AG10803 (cell line): Measurements from ENCODE around the gene SCN2A.

Experiments
- DNase-seq: peaks from one replicate; pipeline ENCODE4 v3.0.0; 2010; ENCODE audit warnings: low read depth
- H3K4me3 ChIP-seq: 2 replicates; pipeline ENCODE4 v1.5.1; 2011; ENCODE audit warnings: mild to moderate bottlenecking, low read length, control low read depth
- CTCF ChIP-seq: conservative IDR thresholded peaks from 2 replicates; pipeline ENCODE4 v1.5.1; 2011; ENCODE audit warnings: mild to moderate bottlenecking, low read length, control low read depth, inconsistent platforms

The SCN2A gene

GRCh38 chr2:165227571-165227970 lies 11.6 kb upstream of the SCN2A start:
- DNase-seq = no peak
- H3K4me3 ChIP-seq = no peak overlapping the region
- no peak for TF ChIP-seq CTCF

- no peak for TF ChIP-seq CTCF
- no peak overlapping the region for H3K4me3 ChIP-seq
- DNase-seq = no peak
Observed at GRCh38 chr2:165237056-165237455, 2.2 kb upstream of the SCN2A start.

GRCh38 chr2:165238295-165238694 lies 919 bp upstream of the SCN2A start:
- H3K4me3 ChIP-seq = no peak overlapping the region
- no peak for TF ChIP-seq CTCF

GRCh38 chr2:165239856-165240515 lies 772 bp downstream of the SCN2A start:
- no peak for TF ChIP-seq CTCF
- no peak overlapping the region for H3K4me3 ChIP-seq
- no peak for DNase-seq

More at GRCh38 chr2:165238295-165238694, 919 bp upstream of the SCN2A start:
- DNase-seq = peak; percentile 24

GRCh38 chr2:165240916-165241315 lies 1.7 kb downstream of the SCN2A start:
- DNase-seq = no peak
- H3K4me3 ChIP-seq = no peak overlapping the region
- no peak for TF ChIP-seq CTCF

GRCh38 chr2:165245081-165245793 lies 6.0 kb downstream of the SCN2A start:
- no peak for DNase-seq
- no peak overlapping the region for H3K4me3 ChIP-seq
- TF ChIP-seq CTCF = no peak

GRCh38 chr2:165248238-165248637 lies 9.0 kb downstream of the SCN2A start:
- H3K4me3 ChIP-seq = no peak overlapping the region
- no peak for DNase-seq
- no peak for TF ChIP-seq CTCF
